HG03095 (cell line): ENCODE results near the gene EIF5A.

ENCODE experiments used
- ATAC-seq: cut with Tn5 transposase; IDR thresholded peaks from one replicate; pipeline ENCODE4 v1.9.1; 2021; ENCODE audit warnings: moderate library complexity; ENCODE audit not compliant: unreplicated experiment

The EIF5A gene

DNA sequence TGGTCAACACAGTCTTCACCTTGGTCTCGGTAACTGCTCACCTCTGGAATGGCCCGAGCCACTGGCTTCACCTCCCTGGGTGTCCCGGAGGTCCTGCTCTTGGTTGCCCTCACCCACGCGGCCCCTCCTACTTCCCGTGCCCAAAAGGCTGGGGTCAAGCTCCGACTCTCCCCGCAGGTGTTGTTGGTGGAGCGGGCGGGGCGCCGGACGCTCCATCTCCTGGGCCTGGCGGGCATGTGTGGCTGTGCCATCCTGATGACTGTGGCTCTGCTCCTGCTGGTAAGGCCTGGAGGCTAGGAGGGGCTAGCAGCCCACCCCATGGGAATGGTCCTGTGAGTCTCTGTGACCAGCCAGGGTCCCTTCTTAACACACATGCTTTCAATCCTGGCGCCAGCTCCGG lies 22.5 kb upstream of the EIF5A start:
- no peak for ATAC-seq

DNA sequence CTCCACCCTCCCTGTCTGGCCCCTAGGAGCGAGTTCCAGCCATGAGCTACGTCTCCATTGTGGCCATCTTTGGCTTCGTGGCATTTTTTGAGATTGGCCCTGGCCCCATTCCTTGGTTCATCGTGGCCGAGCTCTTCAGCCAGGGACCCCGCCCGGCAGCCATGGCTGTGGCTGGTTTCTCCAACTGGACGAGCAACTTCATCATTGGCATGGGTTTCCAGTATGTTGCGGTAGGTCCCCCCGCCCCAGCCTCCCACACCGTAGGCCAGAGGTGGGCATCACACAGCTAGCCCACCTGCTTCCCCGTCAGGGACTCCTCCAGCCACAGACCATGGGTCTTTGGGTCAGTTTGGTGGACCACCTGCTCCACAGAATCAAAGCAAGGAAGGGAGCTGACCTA lies 21.7 kb upstream of the EIF5A start:
- no peak for ATAC-seq

GRCh38 chr17:7289256-7290032 lies 18.0 kb upstream of the EIF5A start:
- ATAC-seq, result no peak

- no peak for ATAC-seq
Measured at GRCh38 chr17:7290166-7290565, 17.3 kb upstream of the EIF5A start.

DNA sequence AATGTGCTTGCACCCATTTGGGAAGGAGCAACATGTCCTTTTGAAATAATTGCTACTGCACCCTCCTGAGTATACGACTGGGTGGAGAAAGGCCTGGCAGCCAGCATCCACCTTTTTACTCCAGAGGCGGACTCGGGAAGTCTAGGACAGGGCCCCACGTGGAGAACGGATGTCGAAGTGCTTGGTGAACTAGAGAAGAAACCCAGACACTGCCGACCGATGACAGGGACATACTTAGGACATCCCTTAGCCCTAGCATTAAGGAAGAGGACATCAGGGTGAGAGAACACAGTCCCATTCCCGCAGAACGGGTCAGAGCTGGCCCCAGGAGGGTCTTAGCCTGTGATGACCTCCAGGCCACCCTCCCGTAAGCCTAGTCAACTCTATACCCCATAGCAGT lies 16.7 kb upstream of the EIF5A start:
- ATAC-seq, result no peak

DNA sequence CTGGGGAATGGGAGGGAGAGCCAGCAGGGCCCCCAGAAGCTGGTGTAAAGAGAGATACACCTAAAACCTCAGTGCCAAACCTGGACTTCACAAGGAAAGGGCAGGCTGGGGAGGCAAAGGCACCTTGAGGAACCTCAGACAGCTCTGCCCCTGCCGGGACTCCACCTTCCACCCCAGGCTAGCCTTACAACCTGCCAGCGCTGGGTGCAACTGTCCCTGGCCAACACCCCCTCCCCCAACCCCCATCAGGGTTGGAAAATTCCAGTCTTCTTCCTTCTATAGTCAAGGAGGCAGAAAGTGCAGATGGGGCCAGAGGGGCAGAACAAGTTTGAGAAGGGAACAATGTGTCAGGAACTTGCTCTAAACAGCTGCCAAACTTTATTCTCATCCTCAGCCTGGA lies 15.2 kb upstream of the EIF5A start:
- ATAC-seq, result no peak

GRCh38 chr17:7292729-7293128 lies 14.7 kb upstream of the EIF5A start:
- no peak for ATAC-seq

DNA sequence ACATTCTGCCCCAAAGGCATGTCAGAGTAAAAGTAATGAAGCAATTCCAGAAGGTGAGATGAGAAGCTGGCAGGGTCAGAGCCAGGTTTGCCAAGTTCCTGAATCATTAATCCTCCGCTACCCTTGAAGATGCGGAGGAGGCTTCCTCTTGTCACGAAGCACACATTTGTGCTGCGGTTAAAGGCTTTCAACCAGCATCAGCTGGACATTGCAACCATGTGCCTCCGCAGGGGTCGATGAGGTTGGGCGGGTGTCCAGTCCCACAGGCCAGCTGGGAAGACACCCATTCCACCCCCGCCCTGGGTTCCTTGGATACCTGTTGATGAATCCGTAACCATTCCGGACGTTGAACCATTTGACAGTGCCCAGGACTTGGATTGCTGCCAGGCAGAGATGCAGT lies 14.3 kb upstream of the EIF5A start:
- no peak for ATAC-seq

- no peak for ATAC-seq
Measured at GRCh38 chr17:7293816-7294613, 13.4 kb upstream of the EIF5A start.

DNA sequence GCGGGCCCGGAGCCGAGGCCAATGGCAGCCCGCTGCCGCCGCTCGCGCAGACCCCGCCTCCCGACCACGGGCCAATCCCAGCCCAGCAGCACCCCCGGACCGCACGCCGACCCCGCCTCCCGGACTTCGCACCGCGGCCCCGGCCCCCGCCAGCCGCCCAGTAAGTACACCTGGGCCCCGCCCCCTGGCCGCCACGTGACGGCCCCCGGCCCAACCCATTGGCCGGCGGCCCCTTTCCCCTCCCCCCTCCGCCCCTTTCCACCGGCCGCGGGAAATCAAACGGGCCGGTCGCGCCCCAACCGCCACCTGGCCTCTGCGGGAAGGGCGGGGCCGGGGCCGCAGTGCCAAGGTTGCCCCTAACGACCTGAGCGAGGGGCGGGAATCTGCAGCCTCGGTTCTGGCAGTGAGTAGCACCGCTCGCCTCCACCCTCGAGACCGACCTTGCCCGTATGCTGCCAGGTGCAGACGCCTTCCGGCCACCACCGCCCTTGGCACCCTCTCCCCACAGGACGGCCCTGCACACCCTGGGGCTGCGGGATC lies 12.7 kb upstream of the EIF5A start, which contains the start of gene YBX2:
TSS of gene YBX2 (minus strand) at position 26 of the 540 bp plus-strand sequence. CDS start 139 bp downstream, outside the sequence.
- no peak for ATAC-seq

- no peak for ATAC-seq
Measured at GRCh38 chr17:7295230-7296180, 11.9 kb upstream of the EIF5A start.

DNA sequence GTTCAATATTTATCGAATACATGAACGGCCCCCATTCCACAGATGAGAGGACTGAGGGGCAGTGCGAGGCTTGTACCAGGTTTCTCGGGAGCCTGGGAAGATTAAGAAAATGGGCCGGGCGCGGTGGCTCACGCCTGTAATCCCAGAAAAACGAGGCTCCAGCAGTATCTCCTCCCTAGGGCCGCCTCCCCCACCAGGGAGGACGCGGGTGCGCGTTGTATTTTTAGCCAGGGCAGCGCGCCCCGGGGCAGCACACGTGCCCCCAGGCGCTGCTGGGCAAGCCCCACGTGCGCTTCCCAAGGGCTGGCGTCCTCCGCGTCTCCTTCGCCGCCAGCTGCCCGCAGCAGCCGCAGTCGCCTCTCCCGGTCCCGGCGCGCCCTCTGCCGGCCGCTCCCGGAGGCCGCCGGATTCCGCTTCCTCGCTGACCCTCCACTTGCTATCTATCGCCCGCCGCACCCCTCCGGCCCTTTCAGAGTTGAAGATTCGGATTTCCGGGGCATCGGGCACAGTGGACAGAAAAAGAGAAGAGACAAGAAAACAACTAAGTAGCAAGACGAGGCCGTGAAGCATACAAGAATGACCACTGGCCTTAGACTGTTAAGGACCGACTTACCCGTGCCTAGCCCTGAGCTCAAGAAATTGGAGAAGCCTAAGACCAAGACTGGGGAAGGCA lies 11.1 kb upstream of the EIF5A start:
- no peak for ATAC-seq

- ATAC-seq, result no peak
Measured at GRCh38 chr17:7304179-7304578, 3.2 kb upstream of the EIF5A start.

DNA sequence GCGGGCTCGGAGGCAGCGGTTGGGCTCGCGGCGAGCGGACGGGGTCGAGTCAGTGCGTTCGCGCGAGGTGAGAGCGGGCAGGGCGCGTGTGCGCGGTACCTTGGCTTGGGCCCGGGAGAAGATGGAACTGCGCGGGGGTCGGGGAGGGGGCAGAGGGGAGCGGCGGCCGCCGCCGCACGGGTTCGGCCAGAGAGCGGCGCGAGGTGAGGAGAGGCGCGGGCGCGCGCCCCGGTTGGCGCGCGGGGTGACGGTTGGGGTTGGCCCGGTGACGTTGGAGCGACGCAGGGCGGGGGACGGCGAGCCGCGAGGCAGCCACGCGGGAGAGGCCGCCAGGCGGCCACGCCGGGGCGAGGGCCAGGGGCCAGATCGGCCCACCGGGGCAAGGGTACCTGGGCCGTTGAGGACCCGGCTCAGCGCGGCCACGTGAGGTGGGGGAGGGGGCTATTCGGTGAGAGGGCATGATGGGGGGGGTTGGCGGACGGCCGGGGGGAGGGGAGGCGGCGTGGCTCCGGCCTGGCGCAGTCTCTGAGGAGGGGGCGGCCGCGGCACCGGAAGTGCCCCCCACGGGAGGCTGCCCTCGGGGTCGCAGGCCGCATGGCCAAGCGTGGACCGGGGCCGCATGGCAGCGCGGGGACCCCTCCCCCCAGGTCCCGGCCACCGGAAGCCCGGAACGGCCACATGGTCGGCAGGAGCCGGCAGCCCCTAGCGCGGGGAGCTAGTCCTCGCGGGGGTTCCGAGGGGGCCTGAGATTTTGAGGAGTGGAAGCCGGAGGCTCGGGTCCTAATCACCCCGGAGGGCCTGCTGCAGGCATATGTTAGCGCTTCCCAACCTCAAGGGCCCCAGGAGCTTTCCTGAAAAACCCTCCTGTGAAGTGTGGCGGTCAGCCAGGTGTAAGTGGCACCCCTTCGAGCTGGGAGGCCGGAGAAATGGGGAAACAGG lies 527 bp downstream of the EIF5A start:
- ATAC-seq, result no peak

- no peak for ATAC-seq
Measured at GRCh38 chr17:7308625-7309433, 1.4 kb downstream of the EIF5A start.

- no peak for ATAC-seq
Measured at GRCh38 chr17:7309628-7310027, 2.2 kb downstream of the EIF5A start.

DNA sequence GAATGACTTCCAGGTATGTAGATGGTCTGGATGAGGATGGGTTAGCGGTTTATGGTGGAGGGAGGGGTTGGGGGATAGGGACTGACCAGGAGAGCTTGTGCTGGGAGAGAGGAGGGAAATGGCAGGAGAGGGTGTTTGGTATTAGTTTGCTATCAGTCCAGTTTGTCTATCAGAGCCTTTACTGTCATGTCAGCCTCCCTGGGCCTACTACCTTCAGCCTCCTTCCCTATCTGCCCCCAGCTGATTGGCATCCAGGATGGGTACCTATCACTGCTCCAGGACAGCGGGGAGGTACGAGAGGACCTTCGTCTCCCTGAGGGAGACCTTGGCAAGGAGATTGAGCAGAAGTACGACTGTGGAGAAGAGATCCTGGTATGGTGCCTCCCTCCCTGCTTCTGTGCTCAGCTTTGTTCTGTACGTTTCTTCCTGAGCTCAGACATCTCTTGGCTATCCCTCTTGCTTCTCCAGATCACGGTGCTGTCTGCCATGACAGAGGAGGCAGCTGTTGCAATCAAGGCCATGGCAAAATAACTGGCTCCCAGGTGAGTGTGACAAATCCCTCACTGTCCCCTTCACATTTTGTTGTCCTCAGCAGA lies 3.8 kb downstream of the EIF5A start:
- ATAC-seq, result no peak
